ENCODE results near the gene DMRT3. TPM values are rescaled to one million over a fixed set of nuclear protein-coding genes. Genes with fewer than 3 reads are reported as not detected.

DMRT3 gene
- total RNA-seq, 1 donor from 2014 or later: not detected

DNA sequence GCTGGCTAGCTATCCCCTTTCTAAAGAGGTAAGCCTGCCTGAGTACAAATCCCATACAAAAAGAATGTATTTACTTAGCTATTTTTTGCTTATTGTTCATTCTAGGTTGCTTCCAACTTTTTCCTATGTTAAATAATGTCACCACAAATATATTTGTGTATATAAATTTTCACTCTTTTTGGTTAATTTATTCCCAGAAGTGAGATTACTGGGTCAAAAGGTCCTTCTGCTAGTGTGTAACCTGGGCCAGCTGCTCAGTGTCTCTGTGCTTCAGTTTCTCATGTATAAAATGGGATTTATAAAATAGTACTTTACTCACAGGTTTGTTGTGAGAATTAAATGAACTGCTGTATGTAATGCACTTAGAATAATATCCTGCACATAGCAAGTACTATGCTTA, 49.8 kb downstream of the DMRT3 start:
- intact Hi-C loops (cut with DNase I): no loop called here
- Histone ChIP-seq H3K36me3 (no peaks in the 10 kb centered on the region), H3K4me3 (no peak overlapping the region), H3K27me3 (peaks cover 19% of the 10 kb centered on the region), H3K4me1 (no peaks in the 10 kb centered on the region), H3K27ac (no peak overlapping the region), H3K9me3 (peaks cover 8% of the 10 kb centered on the region)
- ATAC-seq (no peak), DNase-seq (no peak)
- TF ChIP-seq, protein P1, sequence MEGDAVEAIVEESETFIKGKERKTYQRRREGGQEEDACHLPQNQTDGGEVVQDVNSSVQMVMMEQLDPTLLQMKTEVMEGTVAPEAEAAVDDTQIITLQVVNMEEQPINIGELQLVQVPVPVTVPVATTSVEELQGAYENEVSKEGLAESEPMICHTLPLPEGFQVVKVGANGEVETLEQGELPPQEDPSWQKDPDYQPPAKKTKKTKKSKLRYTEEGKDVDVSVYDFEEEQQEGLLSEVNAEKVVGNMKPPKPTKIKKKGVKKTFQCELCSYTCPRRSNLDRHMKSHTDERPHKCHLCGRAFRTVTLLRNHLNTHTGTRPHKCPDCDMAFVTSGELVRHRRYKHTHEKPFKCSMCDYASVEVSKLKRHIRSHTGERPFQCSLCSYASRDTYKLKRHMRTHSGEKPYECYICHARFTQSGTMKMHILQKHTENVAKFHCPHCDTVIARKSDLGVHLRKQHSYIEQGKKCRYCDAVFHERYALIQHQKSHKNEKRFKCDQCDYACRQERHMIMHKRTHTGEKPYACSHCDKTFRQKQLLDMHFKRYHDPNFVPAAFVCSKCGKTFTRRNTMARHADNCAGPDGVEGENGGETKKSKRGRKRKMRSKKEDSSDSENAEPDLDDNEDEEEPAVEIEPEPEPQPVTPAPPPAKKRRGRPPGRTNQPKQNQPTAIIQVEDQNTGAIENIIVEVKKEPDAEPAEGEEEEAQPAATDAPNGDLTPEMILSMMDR (IDR thresholded peaks at IDR 0.05): no peak

DNA sequence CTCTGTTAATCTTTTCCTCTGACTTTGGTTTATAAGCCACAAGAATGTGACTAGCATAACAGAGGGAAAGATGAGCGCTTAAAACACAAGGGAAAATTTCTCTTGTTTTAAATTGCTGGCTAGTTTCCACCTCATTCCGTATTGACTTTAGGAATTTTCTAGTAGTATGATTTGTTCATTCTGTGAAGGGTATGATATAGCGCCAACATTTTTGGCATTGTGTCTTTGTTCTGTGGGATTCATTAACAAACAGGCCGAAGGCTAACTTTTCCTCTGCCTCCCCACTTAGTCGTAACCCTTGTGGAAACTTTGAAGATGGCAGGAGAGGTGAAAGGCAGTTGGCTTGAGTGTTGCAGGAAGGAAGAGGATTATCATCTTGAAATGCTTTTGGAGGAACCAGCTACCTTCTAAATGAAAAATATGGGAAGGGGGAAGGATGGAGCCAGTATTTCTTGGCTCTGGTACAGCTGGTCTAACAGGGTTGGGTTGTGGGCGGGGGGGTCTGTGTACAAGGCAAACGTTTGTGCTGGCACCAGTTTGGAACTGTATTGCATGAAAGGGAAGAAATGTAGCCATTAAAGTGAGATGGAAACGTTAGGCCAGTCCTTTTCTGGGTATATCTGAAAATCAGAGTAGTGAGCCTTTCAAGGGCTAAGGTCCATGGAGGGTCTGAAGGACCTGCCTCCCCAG, 52.2 kb downstream of the DMRT3 start:
- DNase-seq (no peak), ATAC-seq (no peak)
- H3K27me3 ChIP-seq: peaks cover 35% of the 10 kb centered on the region

DNA sequence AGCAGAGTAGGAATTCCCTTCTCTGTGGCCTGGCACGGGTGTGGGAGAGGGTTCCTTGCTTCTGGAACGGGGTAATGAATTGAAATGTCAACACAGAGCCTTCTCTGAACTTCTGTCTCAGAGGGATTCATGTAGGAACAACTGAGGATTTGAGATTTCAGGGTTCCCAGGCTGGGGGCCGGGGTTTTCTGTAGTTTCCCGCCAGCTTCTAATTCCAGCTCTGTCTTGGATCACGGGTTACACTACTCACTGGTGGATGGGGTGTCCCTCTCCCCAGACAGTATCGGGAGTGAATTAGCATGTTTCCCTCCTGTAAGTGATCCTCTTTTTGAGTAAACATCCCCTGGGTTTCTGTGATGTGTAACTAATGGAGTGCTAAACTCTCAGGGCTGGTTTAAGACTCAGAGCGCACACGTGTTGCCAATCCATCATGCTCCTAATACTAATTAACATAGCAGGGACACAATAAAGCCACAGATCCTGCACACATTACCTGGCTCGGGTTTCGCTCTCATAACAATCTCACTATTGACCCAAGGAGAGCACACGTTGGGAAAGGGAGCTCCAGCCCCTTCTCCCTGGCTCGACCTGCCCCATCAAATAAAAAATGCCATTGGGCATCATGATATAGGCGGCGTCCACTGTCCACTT, 55.6 kb downstream of the DMRT3 start:
- Histone ChIP-seq H3K9me3 (no peaks in the 10 kb centered on the region), H3K27ac (no peak overlapping the region), H3K4me3 (no peak overlapping the region), H3K27me3 (peaks cover 52% of the 10 kb centered on the region), H3K4me1 (no peaks in the 10 kb centered on the region), H3K36me3 (no peaks in the 10 kb centered on the region)
- no peak for ATAC-seq
- intact Hi-C loops (cut with DNase I): no loop called here
- TF ChIP-seq, protein P1 (IDR thresholded peaks at IDR 0.05): no peak
- DNase-seq: no peak

More for the DNA sequence above, 52.2 kb downstream of the DMRT3 start:
- no peaks in the 10 kb centered on the region for H3K36me3 ChIP-seq
- H3K27ac ChIP-seq: no peak overlapping the region
- no peaks in the 10 kb centered on the region for H3K9me3 ChIP-seq
- intact Hi-C loops (cut with DNase I): no loop called here
- no peak overlapping the region for H3K4me3 ChIP-seq
- no peaks in the 10 kb centered on the region for H3K4me1 ChIP-seq
- TF ChIP-seq, protein P1 (IDR thresholded peaks at IDR 0.05): no peak

DNA sequence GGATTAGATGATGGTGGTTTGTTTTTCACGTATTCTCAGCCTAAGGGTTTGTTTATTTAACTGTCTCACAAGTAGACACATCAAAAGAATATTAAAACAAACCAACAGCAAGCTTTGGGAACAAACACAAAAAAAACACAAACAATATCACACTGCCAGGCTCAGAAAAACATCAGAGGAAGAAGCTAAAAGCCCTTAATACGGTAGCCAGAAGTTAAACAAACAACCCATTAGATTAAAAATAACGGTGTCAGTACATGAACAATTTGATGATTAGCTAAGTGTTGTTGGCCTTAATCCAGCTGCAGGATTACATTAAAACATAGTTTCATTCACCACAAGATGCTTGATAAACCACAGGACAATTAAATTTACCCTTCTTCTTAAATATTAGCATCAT, 57.8 kb downstream of the DMRT3 start:
- intact Hi-C loops (cut with DNase I): no loop called here
- ATAC-seq: no peak
- TF ChIP-seq, protein P1 (IDR thresholded peaks at IDR 0.05): no peak
- H3K9me3 ChIP-seq: no peaks in the 10 kb centered on the region
- H3K4me1 ChIP-seq: no peaks in the 10 kb centered on the region
- peaks cover 74% of the 10 kb centered on the region for H3K27me3 ChIP-seq
- DNase-seq: no peak
- no peak overlapping the region for H3K27ac ChIP-seq
- no peaks in the 10 kb centered on the region for H3K36me3 ChIP-seq
- no peak overlapping the region for H3K4me3 ChIP-seq

DNA sequence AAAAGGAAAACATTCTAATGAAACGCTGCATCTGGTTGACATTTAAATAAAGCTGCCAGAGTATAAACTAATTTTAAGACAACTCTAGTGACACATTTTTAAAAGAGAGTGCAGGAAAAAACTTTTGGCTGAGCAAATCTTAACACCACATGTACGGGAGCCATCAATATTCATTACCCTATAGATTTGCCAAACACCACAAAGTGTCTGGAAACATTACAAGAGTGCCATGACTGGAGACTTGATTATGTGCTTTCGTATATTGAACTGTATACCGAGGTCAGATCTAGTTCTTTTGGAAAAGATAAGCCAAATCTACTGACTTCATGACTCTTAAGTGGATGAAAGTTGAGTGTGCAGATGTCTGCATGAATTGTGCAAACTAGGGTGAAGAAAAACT, 63.1 kb downstream of the DMRT3 start:
- Histone ChIP-seq H3K9me3 (no peaks in the 10 kb centered on the region), H3K36me3 (no peaks in the 10 kb centered on the region), H3K27ac (no peak overlapping the region), H3K4me1 (no peaks in the 10 kb centered on the region), H3K27me3 (peaks cover 89% of the 10 kb centered on the region), H3K4me3 (no peak overlapping the region)
- TF ChIP-seq, protein P1 (IDR thresholded peaks at IDR 0.05): no peak
- DNase-seq (no peak), ATAC-seq (no peak)
- intact Hi-C loops (cut with DNase I): no loop called here

Other genes with a start within 250 kb of the DMRT3 start
- not detected for gene DMRT1, start 135.0 kb upstream of the DMRT3 start, total RNA-seq
- gene DMRT2, start 73.7 kb downstream of the DMRT3 start, total RNA-seq: 0.46 TPM